IPS DF 4.7 (cell line): ENCODE data around the gene TSPAN9.

ENCODE experiments used
- DNase-seq: peaks from one replicate; pipeline ENCODE4 v3.0.0-alpha.2; 2013; ENCODE audit warnings: low spot score; ENCODE audit errors: extremely low read depth

The TSPAN9 gene

DNA sequence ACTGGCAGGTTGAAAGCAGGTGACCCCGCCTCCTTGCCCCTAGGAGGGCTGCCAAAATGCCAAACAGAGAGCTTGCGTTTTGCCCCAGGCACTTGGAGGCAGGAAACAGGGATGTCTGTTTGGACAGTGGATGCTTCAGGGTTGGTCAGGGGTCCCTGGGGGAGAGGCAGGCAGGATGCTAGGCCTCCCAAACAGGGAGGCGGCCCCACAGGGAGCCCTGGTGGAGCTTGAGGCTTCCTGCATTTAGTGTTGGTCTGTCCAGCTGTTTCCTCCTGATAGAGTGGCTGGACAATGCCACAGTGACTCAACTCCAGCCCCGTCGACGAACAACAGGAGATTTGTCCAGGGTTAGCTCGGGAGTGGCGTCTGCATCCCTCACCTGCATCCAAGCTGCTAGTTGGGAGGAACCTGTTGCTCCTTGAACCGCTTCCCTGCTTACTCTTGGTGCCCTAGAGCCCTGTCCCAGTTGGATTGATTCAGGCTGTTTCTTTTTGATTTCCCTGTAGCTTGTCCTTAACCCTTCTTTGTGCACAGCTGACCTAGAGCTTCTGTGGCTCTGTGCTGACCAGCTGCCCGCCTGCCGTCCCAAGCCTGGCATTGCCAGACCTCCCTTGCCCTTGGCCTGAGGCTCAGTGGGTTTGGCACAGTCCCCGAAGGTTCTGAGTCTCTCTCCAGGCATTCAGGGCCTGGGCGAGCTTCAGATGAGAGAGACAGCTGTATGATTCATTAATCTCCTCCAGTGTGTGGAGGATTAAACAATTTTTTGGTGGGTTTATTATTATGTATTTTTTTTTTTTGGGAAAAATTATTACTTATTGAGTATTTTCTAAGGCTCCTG, 45.9 kb downstream of the TSPAN9 start:
- no peak for DNase-seq

DNA sequence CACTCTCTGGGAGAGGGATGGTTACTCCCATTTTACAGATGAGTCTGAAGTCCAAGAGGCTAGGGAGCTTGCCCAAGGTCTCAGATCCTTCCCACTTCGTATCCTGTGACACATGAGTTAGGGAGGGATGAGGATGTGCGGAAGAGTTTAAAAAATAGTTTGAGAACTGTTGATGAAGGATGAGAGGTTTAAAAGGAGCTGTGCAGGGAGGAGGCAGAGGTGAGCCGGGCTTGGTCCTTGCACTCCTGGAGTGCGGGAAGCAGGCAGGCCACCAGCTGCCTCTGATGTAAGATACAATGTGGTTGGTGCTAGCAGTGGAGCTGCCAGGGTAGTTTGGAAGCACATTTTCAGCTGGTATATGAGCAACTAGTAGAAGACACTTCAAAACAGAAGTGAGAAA, 46.5 kb downstream of the TSPAN9 start:
- no peak for DNase-seq

DNA sequence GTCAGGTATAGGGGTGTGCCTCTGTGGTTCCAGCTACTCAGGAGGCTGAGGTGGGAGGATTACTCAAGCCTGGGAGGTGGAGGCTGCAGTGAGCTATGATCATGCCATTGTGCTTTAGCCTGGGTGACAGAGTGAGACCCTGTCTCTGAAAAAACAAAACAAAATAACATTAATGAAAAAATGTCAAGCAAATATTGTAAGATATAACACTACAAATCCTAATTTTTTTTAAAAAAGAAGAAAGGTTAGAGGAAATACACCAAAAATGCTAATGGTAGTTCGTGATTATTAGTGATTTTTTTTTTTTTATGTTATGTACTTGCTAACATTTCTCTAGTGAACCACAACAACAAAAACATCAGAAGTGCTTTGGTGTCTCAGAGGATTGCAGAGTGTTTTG, 47.7 kb downstream of the TSPAN9 start:
- DNase-seq, result no peak

DNA sequence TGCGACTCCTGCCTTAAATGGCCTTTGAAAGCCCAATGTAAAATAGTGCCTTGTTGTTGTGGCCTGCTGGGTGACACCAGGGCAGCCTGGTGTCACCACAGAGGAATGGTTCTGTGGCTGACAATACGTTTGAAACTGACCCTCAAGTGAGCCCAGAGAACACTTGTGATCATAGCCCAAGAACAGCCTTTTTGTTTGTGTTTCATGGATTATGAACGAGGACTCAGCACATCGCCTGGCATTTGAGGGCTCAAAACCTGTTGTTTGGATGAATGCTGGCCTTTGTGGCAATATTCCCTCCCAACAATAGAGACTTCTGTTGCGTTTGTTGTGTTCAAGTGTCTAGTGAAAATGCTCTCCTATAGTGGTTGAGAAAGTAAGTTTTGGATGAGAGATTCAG, 48.5 kb downstream of the TSPAN9 start:
- no peak for DNase-seq

DNA sequence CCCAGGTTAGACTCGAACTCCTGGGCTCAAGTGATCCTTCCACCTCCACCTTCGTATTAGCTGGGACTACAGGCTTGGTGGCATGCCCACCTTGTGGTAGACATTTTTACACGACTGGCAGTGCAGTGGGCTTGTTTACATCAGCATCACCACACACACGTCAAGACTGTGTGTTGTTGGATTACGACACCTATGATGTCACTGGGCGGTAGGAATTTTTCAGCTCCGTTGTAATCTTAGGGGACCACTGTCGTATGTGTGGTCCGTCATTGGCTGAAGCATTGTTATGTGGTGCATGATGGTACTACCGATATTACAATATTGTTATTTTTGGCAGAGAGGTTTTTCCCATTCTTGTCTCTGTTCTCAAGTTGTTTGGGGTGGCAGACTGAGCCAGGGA, 50.7 kb downstream of the TSPAN9 start:
- DNase-seq, result no peak

DNA sequence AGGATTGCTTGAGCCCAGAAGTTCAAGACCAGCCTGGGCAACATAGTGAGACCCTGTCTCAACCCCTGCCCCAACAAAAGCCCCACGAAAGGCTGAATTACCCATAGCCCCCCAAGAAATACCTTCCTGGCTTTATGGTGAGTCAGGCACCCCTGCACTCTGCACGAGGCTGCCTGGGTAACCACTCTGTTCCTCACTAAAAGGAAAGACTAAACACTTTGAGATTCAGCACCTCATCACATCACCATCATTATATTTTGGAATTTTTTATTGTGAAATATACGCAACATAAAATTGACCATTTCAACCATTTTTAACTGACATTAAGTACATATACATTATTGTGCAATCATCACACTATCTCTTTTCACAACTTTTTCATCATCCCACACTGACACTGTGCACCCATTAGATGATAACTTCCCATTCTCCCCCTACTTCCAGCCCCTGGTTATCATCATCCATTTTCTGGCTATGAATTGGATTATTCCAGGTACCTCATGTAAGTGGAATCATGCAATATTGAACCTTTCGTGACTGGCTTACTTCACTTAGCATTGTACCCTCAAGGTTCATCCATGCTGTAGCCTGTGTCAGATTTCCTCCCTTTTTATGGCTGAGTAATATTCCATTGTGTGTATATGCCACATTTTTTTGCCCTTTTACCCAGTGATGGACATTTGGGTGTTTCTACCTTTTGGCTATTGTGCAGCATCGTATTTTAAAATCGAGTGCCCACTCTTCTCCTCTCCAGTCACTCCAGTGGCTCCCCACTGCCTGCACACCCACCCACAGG, 51.5 kb downstream of the TSPAN9 start:
- no peak for DNase-seq

DNA sequence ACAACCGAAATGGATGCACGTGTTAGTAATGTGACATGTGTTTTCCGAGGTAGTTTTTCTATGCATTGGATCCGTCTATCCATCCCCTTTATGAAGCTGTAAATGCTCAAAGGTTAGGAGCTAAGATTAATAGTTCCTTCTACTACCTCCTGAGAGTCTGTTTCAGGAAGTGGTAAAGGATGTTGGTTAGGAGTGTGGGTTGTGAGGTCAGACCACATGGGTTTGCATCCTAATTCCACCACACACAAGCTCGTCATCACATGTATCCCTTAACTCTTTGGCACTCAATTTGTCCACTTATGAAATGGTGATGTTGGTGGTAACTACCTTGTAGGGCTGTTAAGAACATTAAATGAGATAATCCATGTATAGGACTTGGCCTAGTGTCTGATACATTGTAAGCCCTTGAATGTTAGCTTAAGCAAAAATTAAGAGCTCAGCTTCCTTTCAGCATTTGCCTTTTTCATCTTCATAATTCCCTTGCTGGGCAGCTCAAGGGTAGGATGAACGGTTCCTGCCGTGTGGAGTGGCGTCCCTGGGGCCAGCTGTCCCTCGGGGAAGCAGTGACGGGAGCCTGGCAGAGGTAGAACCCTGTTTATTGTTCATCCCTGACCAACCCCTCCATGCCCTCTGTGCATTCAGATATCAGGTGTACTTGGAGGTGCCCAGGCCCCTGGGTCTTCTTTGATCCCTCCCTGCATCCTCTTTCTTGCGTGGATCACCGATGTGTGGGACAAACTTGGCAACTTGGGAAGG, 52.3 kb downstream of the TSPAN9 start:
- DNase-seq, result no peak

DNA sequence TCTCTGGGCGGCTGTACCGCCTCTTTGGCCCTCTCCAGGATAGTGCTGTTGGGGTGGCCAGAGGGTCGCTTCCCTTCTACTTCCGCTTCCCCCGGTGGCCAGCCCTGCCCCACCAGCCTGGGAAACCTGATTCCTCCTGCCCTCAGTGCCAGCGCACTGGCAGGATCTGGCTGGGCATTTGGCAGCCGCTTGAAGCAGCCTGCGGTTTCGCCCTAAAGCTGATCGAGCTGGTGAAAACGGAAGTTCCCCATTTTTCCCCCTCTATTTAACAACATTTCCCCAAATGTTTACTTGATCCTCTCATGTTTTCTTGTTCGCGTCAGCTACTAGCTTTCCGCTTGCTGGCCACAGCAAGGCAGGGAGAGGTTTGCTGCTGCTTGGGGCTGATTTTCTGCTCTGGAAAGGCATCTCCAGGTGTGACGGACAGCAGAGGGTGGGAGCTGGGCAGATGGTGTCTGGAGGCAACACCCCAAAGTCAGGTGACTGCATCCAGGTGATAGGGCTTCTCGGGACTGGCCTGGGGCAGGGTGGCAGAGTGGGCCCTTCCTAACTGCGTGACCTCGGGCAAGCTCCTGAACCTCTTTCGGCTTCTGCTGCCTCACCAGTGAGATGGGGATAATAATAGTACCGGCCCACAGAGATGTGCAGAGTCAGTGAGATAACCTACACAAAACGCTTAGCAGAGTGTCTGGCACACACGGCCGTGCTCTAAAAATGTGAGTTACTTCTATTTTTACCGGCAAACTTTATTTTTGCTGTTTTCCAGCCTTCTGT, 53.1 kb downstream of the TSPAN9 start:
- DNase-seq, result no peak

DNA sequence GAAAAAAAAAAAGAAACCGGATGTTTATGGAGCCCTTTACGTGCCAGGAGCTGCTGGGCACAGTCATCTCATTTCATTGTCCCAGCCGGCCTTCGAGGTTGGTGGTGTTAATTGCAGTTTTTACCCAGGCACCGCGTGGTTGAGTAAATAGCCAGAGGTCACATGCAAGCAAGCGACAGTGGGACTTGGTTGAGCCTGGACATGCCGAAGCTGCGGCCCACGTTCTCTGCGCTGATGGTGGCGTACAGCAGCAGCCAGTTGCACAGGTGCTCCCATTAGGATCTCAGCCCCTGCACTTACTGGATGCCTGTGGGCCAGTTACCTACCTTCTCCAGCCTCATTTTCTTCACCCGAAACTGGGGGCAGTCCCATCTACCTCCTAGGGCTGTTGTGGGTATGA, 54.0 kb downstream of the TSPAN9 start:
- no peak for DNase-seq

DNA sequence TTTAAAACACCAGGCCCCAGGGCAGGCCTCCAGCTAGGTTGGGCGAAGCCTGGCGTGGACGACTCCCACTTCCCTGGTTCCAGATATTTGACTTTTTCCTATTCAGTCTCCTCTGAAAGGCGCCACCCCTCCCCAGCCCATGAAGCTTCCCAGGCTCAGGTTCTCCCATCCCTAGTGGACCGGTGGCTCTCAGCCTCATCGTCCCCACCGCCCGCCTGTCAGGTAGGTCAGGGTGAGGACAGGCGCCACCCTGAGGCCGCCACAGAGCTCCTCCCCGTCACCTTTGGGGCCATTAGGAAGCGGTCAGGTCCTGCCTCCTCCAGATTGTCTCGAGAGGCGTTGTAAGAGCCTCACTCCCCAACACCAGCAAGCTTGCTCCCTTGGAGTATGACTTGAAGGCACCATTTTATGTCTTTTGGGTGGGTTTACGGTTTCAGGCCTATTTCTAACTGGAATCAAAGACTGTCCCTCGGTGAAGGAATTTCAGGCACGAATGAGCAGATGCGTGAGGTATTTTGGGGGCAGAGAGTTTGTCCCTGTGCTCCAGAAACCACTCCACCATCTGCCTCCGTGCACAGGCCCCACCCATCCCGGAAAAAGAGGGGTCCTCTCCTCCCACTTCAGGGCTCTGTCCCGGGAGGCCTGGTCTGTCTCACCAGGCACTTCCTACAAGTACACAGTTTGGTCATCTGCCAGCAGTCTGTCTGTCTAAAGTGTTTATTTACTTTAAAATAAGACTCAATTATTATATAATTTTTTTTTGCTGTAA, 55.6 kb downstream of the TSPAN9 start:
- DNase-seq, result no peak

DNA sequence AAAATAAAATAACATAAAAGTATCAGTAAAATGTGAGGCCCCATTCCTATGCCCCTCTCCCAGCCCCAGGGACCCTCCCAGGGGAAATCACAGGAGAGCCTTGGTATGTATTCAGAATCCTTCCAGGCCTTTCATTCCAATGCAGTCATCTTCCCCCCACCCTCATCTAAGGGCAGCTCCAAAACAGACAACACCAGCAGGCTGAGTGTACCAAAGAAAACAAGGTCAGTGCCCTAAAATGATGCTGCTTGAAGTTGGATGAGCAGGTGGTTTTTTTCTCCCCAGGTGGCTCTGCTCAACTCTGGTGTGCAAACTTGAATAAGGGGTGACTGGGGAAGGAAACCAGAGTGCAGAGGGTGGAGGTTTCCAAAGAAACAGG, 56.2 kb downstream of the TSPAN9 start:
- no peak for DNase-seq

DNA sequence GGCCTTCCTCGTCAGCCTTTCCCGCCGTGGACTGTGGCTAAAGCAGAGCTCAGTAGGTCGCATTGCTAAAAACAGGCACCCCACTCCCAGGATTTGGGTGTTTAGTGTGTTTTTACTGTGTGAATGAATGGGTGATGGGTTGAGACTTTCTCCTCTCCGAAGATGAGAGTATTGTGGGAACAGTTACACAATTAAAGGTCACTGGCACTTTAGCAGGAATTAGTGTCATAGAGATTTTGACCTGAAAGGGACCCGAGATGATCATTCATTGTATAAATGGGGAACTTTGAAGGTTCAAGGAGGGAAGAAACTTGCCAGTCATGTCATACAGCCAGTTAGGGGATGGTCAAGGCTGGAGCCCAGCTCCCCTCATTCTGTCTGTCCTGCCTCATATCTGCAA, 56.9 kb downstream of the TSPAN9 start:
- DNase-seq, result no peak

DNA sequence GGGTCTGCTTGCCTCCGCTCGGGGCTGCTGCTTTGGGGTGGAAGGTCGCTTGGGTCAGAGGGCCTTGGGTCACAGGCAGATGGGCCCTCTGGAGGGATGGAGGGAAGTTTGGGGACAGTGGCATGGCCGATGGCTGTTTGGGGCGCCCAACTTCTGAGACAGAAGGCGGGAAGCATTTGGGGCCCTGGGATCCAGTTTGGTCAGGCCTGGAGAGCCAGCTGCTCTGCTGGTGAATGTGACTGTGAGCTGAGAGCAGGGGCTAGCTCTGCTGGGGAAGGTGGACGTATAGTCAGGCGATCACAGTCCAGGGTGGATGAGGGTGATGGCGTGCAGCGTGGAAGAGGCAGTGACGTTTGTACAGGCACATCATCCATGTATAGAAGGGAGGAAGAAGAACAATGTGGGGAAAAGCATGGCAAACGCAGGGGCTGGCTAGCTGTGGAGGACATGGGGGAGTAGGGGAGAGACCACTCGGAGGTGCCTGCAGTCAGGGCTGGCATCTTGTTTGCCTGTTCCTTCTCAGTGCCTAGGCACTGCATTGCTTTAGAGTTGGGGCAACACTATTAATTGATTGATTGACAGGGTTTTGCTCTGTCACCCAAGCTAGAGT, 57.5 kb downstream of the TSPAN9 start:
- no peak for DNase-seq

DNA sequence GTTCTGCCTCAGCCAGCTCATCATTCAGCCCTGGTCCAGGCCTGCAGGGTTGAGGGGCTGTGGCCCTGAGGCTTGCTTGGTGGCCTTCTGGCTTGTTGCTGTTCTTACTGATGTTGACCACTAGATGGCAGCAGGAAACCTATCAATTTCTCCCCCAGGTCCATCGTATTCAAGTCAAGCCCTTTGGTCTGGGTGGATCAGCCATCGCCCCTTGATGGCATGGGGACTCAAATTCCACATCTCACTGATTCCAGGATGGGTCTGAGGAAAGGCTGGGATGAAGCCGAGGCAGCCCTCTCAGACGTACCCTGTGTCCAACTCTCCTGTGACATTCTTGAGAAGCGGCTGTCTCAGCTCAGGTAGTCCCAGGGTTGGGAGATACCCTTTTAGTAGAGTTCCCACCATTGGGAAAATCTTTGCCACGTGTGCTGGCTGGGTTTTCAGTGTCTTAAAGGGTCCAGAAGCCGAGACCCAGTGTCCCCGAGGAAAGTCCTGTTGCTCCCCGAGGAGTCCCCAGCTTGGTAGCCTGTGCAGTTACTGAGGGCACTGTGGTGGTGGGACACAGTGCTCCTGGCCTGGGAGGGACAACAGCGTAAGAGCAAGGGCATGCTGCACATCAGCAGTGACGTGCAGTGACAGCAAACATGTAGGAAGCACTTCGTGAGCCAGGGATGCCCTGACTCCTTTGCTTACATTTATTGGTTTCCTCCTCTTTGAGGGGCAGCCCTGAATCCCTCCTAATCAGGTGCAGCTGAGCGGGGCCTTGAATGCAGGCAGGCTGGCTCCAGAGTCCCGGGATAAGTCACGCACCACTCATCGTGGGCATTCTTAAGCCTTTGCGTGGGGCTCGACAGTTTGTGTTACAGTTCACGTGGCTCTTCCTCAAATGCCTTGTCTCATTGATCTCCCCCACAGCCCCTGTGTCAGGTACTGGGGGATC, 58.6 kb downstream of the TSPAN9 start:
- DNase-seq, result peak; percentile 92

DNA sequence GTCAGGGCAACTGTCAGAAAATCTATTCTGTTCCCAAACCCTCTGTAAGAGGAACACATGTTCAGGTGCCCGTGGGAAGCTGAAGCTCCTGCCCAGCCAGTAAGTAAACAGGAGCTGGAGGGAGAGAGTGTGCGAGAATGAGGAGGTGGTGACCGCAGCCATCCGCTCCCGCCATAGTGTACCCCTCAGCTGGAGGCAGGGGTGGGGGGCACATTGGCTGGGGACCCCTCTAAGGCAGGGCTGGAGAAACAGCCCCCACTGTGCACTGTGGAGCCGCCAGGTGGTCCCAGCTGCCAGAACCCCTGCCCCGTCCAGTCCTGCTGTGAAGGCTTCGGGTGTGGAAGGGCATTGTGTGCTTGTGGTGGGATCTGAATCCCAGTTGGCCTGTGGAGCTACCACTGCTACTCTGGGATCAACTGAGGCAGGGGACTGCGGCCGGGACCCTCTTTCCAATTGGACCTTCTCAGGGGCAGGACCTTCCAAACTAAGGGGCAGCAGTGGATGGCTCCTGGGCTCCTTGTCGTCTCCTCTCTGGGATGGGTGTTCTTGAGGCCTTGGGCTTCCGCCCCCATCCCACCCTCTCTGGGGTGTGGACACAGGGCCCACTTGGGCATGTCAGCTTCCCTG, 59.6 kb downstream of the TSPAN9 start:
- DNase-seq, result no peak

DNA sequence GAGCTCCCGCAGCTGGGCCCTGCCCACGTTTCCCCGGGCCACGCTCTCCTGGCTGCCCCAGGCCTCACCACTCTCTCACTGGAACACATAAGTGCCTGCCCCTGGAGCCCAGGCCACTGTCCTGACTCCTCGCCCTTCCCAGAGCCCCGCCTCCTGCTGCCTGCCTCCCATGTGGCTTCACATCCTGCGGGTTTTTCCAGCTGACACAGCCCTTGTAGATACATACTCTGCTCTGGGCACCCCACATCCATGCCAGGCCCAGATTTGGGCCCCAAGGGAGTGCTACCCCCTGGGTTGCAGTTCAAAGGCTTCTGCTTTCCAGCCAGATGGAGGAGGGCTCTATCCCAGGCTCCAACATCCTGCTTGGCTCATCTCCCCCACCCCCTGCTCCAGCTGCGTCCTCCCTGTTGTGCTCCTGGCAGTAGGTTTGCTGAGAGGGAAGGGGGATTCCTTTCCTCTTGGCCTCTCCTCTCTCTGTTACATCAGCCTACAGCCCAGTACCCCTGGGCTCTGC, 60.1 kb downstream of the TSPAN9 start:
- DNase-seq, result no peak

DNA sequence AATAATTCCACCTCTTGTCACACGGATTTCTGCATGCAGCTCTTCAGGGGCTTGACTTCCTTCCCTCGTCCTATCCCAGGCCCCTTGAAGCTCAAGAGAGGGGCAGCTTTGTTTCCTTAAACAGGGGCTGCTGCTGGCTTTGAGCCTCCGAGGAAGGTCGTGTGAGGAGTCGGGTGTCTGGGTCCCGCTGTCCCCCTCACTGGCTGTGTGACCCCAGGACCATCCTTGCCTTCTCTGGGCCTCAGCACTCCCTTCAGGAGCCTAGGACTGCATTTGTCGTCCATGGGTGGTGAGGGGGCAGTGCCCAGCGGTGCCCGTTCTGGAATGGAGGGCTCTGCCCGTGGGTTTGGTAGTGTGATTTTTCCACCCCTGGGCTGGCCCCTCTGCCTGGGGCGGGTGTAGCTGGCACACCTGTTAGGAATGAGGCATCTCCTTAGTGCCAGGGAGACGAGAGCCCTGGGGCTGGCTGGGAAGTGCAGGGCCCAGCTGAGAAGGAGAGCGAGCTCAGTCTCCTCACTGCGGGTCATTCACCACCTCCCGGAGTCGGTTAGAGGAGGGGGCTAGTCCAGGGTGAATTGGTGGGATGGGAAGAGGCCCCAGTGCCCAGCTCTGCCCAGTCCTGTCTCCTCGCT, 60.8 kb downstream of the TSPAN9 start:
- no peak for DNase-seq

DNA sequence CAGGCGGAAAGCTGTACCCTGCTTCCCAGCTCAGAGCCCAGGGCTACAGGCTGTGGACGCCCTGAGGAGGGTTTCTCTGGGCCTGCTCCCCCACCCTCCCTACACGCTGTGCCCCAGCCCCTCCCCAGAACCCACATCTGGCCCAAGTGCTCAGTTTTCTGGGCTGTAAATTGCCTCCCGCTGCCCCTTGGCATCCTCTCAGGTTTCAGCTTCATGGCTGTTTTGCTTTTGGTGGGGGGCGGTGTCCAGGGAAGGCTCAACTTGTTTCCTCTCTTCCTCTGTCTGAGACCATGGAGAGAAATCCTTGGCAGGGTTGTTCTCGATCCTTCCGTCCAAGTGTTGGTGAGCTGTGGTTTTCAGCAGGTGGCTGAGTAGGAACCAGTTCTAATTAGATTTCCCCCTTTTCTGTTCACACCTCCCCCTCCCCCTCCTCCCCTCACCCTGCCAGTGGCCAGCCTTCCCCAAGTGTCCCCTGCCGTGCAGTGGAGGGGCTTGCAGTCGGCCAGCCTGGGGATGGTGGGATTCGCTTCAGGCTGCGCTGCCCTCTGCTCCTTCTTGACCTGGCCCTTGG, 61.8 kb downstream of the TSPAN9 start:
- DNase-seq, result no peak
